Suprapubic skin (tissue), 4 donors: ENCODE measurements around the gene SLC22A16.

ENCODE experiments used
- EP300 ChIP-seq: sonication (generic); formaldehyde crosslinking; IDR thresholded peaks from one replicate; pipeline ENCODE4 v1.6.1; 2017; ENCODE audit warnings: antibody characterized with exemption
- POLR2AphosphoS5 ChIP-seq, 3 donors: sonication (generic); formaldehyde crosslinking; IDR thresholded peaks; one replicate each; pipeline ENCODE4 v1.6.1; 2017; ENCODE audit warnings: antibody characterized with exemption in 3 of 3
- TF ChIP-seq, protein P1 (sequence below), 2 donors: fragments of 200-600 bp in 1 of 2; fragments of 450-650 bp in 1 of 2; sonication (generic) in 1 of 2; IDR thresholded peaks; one replicate each; pipeline ENCODE4 v1.5.1; 2016 to 2019; ENCODE audit warnings: antibody characterized with exemption in 2 of 2, mild to moderate bottlenecking in 1 of 2, moderate library complexity in 1 of 2

DNA sequence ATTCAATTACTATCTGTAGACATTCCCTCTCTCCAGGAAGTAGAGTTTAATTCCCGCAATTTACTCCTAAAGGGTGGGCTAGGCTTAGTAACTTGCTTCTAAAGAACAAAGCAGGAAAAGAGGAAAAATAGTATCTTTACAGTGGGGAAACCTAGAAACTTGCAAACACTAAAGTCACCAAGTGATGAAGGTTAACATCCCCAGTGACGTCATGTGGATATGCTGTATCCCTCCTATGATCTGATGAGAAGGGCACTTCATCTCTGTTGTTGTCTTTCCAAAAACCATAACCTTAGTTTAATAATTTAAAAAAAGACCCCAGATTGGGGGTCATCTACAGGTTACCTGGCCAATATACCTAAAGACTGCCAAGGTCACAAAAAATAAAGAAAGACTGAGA, 17.3 kb downstream of the SLC22A16 start:
- TF ChIP-seq, protein P1, sequence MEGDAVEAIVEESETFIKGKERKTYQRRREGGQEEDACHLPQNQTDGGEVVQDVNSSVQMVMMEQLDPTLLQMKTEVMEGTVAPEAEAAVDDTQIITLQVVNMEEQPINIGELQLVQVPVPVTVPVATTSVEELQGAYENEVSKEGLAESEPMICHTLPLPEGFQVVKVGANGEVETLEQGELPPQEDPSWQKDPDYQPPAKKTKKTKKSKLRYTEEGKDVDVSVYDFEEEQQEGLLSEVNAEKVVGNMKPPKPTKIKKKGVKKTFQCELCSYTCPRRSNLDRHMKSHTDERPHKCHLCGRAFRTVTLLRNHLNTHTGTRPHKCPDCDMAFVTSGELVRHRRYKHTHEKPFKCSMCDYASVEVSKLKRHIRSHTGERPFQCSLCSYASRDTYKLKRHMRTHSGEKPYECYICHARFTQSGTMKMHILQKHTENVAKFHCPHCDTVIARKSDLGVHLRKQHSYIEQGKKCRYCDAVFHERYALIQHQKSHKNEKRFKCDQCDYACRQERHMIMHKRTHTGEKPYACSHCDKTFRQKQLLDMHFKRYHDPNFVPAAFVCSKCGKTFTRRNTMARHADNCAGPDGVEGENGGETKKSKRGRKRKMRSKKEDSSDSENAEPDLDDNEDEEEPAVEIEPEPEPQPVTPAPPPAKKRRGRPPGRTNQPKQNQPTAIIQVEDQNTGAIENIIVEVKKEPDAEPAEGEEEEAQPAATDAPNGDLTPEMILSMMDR (IDR thresholded peaks at IDR 0.05): no peak
- TF ChIP-seq POLR2AphosphoS5 (IDR thresholded peaks at IDR 0.05): no peak
- TF ChIP-seq EP300: no peak
